GM18868 (cell line): ENCODE data around the gene VWA5A.
"Not testable (repeated sequence)": the region's sequence is repeated elsewhere in the genome, so short reads cannot be mapped to it uniquely, and the experiment has no call there.

ENCODE experiments used
- ATAC-seq: cut with Tn5 transposase; IDR thresholded peaks from one replicate; pipeline ENCODE4 v1.9.1; 2021; ENCODE audit warnings: mild to moderate bottlenecking, moderate library complexity; ENCODE audit not compliant: unreplicated experiment

Gene VWA5A

DNA sequence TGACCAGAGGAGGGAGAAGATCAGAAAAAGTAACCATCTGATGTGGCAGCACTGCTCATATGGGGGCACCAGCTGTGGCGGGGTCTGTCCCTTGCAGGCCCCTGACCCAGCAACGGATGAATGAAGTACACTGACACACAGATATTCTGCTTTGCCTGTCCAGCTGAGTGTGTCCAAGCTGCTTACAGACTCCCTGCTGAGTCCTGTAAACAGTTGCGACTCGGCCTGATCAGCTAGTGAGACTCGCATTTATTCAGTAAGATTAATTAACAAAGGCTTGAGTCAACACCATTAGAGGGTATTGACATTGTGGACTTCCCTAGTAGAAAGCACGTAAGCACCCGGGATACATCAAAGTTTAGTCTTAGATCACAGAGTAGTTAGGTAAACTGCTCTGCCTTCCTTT is 52.6 kb downstream of the VWA5A start:
- ATAC-seq, result no peak

GRCh38 chr11:124168796-124169195 is 53.5 kb downstream of the VWA5A start:
- ATAC-seq, result no peak

DNA sequence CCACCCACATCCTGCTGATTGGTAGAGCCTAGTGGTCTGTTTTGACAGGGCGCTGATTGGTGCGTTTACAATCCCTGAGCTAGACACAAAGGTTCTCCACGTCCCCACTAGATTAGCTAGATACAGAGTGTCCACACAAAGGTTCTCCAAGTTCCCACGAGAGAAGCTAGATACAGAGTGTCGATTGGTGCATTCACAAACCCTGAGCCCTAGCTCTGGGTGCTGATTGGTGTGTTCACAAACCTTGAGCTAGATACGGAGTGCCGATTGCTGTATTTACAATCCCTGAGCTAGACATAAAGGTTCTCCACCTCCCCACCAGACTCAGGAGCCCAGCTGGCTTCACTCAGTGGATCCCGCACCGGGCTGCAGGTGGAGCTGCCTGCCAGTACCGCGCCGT is 55.1 kb downstream of the VWA5A start:
- ATAC-seq, result not testable (repeated sequence)

- no peak for ATAC-seq
These were observed 55.7 kb downstream of the VWA5A start for GRCh38 chr11:124170801-124171586.

DNA sequence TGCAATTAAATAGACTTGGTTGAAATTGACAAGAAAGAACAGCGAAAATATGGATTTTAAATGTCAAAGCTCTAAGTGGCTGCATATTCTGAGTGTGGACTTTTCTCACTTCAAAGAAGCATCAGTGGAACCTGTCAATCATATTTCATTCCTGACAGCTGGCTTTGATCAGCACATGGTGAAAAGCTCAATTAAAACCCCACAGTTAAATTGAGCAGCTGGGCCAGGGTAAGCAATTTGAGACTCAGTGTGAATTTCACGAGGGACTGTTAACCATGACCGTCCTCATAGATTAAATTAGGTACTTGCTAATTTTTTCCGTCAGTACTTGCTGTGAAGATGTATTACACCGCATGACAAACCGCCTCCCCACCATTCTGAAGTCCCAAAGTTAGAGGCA is 56.9 kb downstream of the VWA5A start:
- ATAC-seq, result no peak

GRCh38 chr11:124172599-124172998 is 57.3 kb downstream of the VWA5A start:
- no peak for ATAC-seq

GRCh38 chr11:124174001-124174583 is 58.8 kb downstream of the VWA5A start:
- peak; percentile 77 for ATAC-seq

DNA sequence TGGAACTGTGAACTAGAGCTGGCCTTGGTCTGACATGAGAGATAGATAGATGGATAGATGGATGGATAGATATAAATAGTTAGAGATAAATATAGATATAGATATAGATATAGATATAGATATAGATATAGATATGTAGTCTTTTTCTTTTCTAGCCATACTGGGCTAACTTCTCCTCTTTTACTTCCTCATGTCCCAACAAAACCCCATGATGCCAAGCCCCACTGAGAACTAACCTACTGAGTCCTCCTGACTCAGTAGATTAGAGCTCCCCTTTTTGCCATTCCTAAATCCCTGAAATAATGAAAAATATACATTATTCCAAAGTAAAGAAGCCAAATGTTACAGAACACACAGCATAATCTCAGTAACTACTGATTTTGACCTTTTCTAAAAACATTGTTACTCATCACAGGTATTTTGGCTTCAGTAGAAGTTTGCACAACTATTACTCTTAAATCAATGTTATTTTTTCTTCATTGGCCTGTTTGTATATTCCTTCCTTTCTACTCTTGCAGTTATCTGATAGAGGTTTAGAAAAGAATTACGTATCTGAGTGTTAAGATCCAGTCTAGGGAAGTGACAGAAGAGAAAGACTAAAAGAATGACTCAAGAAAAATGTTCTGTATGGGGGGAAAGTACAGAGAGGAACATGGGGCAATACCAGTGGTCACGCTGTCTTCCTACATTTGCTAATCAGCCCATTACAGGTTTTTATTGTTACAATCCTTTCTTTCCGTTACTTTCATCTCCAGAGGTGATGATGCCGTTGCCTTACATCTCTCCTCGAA is 61.9 kb downstream of the VWA5A start:
- peak; percentile 78 for ATAC-seq

- no peak for ATAC-seq
These were observed 64.1 kb downstream of the VWA5A start for GRCh38 chr11:124179310-124179709.

- ATAC-seq, result no peak
These were observed 67.8 kb downstream of the VWA5A start, which contains the start of gene OR10D3 for GRCh38 chr11:124183068-124183467. Gene OR10D3, plus strand, starts transcription at chr11:124183345. Its CDS starts 1,925 bp downstream, at chr11:124185270.

DNA sequence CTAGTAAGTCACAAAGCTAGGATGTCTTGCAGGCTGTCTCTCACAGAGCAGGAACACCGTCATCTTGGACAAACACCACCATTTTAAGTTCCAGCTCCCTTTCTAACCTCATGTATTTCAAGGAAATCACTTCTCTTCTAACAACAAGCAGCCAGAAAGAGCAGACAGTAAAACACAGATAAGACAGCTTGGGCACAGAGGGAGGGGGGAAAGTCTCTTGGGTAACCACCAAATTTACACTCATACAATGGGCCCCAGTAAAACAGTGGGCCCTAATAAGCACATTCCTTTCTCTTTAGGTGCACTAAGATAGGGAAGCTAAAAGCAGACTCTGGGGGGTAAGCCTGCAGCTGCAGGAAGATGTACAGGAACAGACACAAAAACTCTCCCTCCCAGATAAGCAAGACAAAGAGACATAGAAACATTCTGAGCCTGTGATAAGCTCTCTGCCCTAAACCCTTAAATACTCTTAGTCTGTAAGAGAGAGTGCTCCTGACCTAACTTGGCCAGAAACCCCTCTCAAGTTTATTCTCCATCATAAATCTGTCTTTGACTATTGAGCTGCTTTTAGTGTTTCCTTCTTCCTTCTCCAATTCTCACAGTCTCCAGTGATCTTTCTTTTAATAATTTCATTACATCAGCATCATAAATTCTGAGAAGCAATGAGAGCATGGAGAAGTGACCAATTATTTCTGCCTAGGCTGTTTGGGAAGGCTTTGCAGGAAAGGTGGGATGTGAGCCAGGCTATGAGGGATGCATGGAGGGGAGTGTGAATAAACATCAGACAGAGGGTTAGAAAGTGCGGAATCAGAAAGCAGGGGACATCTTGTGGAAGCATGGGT is 75.3 kb downstream of the VWA5A start:
- no peak for ATAC-seq

- no peak for ATAC-seq
These were observed 78.2 kb downstream of the VWA5A start for GRCh38 chr11:124193221-124194010.

- no peak for ATAC-seq
These were observed 79.3 kb downstream of the VWA5A start for GRCh38 chr11:124194293-124195188.

GRCh38 chr11:124195189-124195734 is 80.0 kb downstream of the VWA5A start:
- ATAC-seq, result peak; percentile 88
